ENCODE measurements around the gene IFNA13.

IFNA13 gene

DNA sequence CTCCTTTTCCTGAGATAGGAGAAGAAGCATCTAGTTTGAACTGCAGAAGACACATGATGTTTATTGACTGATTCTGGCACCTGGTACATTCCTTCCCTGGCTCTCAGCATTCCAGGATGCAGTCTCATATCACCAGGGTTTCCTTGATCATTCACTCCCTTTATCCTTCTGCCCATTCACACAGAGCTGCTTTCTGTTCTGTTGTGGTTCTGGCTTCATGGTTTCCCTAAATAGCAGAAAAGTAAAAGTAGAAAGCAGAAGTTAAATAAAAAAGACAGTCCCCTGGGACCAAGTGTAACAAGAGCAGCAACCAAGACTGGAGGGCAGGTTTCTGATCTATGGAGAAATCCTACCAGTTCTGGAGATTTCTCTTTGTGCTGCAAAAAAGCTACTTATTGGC, 44.2 kb upstream of the IFNA13 start:
- DNase-seq: no peak
- TF ChIP-seq, protein P1, sequence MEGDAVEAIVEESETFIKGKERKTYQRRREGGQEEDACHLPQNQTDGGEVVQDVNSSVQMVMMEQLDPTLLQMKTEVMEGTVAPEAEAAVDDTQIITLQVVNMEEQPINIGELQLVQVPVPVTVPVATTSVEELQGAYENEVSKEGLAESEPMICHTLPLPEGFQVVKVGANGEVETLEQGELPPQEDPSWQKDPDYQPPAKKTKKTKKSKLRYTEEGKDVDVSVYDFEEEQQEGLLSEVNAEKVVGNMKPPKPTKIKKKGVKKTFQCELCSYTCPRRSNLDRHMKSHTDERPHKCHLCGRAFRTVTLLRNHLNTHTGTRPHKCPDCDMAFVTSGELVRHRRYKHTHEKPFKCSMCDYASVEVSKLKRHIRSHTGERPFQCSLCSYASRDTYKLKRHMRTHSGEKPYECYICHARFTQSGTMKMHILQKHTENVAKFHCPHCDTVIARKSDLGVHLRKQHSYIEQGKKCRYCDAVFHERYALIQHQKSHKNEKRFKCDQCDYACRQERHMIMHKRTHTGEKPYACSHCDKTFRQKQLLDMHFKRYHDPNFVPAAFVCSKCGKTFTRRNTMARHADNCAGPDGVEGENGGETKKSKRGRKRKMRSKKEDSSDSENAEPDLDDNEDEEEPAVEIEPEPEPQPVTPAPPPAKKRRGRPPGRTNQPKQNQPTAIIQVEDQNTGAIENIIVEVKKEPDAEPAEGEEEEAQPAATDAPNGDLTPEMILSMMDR (IDR thresholded peaks at IDR 0.05): no peak
- no peaks in the 10 kb centered on the region for H3K27me3 ChIP-seq
- H3K27ac ChIP-seq: no peak overlapping the region
- H3K9me3 ChIP-seq: no peaks in the 10 kb centered on the region
- no peak overlapping the region for H3K4me3 ChIP-seq
- no peaks in the 10 kb centered on the region for H3K36me3 ChIP-seq
- H3K4me1 ChIP-seq: no peaks in the 10 kb centered on the region
- intact Hi-C loops (cut with DNase I; ENCODE audit: low total_unique reads): no loop called here

DNA sequence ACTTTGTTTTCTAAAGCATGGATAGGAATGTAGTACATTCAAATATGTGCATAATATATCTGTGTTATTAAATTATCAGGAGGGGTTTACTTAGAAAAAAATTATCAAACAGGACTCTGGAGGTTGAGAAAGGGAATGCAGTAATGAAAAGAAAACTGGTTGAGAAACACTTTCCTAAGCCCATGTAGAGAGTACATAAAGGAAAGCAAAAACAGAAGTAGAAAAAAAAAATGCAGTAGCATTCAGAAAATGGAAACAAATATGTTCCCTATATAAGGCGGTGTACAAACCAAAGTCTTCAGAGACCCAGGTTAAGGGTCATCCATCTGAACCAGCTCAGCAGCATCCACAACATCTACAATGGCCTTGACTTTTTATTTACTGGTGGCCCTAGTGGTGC, 41.0 kb upstream of the IFNA13 start, which contains the start of gene IFNA8:
TSS of gene IFNA8 (plus strand) at position 301 of the 400 bp plus-strand sequence. CDS start at position 361, 60 bp downstream.
- intact Hi-C loops (cut with DNase I; ENCODE audit: low total_unique reads): no loop called here
- H3K27me3 ChIP-seq: no peaks in the 10 kb centered on the region
- H3K4me3 ChIP-seq: no peak within 1 kb of the TSS
- no peak for DNase-seq
- TF ChIP-seq, protein P1 (IDR thresholded peaks at IDR 0.05): no peak
- peaks cover 0 to 8% (median 0%) of the 10 kb centered on the region in 4 donors for H3K4me1 ChIP-seq
- no peaks in the 10 kb centered on the region for H3K9me3 ChIP-seq
- no peaks in the 10 kb centered on the region for H3K36me3 ChIP-seq
- H3K27ac ChIP-seq: no peak within 1 kb of the TSS

DNA sequence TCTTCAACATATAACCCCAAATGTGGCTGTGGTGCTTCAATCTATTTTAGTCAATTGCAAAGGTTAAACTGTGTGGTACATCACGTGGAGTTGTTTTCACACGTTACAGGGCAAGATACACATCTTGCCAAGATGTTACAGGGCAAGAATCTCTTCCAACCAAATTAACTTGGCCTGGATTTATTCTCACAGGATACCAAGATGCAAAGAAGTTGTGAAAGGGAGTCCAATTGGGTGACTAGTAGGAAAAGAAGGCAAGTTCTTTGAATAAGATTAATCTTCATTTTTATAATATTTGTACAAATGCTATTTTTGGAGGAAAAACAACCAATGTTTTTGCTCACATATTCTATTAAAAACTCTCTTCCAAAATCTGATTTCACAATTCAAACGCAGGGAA, 36.3 kb upstream of the IFNA13 start:
- H3K4me1 ChIP-seq: peaks cover 0 to 22% (median 5%) of the 10 kb centered on the region in 4 donors
- intact Hi-C loops (cut with DNase I; ENCODE audit: low total_unique reads): no loop called here
- no peak overlapping the region for H3K27ac ChIP-seq
- no peaks in the 10 kb centered on the region for H3K36me3 ChIP-seq
- TF ChIP-seq, protein P1 (IDR thresholded peaks at IDR 0.05): no peak
- H3K4me3 ChIP-seq: no peak overlapping the region
- DNase-seq: no peak
- H3K27me3 ChIP-seq: peaks cover 7 to 32% of the 10 kb centered on the region in 2 donors
- H3K9me3 ChIP-seq: no peaks in the 10 kb centered on the region

DNA sequence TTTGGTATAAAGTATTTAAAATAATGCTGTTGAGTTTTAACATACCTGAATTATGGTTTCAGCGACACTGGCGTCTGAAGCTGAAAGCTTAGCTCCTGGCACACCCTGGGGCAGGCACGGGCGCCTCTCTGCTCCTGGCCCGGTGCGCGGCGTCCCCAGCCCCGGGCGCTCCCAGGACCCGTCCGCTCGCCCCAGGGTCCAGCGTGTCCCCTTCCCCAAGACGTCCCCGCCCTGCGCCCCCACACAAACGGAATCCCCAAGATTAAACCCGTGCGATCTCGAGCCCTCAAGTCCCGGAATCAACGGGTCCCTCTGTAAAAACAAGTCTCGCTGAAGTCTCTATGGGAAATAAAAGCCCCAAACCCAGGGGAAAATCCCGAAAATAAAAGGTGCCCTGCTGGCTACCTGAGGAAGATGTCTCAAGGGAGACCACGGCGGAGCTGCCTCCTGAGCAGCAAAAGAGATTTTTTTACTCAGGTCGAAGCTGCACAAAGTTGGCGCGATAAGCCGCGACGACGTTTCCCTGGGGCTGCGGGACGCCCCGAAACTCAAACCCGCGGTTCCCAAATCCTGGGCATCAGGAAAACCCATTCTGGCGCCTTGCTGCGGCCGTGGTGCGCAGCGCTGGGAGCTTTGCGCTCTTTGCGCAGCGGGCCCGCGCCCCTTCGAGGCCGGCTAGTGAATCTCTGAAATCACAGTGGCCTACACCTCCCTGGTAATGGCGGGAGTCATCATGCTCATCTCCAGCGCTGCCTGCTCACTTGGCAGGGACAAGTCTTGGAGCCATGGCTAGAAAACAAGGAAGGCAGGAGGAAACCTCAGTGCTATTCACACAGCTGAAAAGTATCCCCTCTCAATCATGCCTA, 34.8 kb upstream of the IFNA13 start:
- Histone ChIP-seq H3K27me3 (peaks cover 7 to 35% of the 10 kb centered on the region in 2 donors), H3K4me1 (peaks cover 0 to 22% (median 5%) of the 10 kb centered on the region in 4 donors), H3K4me3 (peak overlapping the region; percentile 6 to 13), H3K27ac (no peak overlapping the region), H3K9me3 (no peaks in the 10 kb centered on the region), H3K36me3 (no peaks in the 10 kb centered on the region)
- TF ChIP-seq, protein P1 (IDR thresholded peaks at IDR 0.05): no peak
- no peak for DNase-seq
- intact Hi-C loops (cut with DNase I; ENCODE audit: low total_unique reads): no loop called here

DNA sequence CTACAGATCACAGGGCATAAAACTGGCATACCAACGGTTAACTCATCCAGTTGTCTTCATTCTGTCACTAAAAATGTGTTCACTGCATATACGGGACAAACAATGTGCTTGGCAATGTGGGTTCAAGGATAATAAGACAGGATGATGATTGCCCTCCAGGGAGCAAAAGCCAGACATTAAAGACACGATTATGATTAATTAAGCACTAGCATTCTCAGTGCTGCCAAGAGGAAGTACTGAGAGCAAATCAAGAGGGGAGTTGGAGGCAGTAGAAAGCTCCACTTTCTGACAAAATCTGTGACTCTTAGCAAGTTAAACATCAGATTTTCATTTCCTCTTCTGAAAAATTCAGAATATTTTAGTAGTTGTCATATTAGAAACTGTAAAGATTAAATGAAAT, 32.1 kb upstream of the IFNA13 start:
- Histone ChIP-seq H3K27ac (no peak overlapping the region), H3K4me1 (peaks cover 0 to 30% (median 12%) of the 10 kb centered on the region in 4 donors), H3K9me3 (no peaks in the 10 kb centered on the region), H3K4me3 (no peak overlapping the region), H3K36me3 (no peaks in the 10 kb centered on the region), H3K27me3 (peaks cover 7 to 54% of the 10 kb centered on the region in 2 donors)
- intact Hi-C loops (cut with DNase I; ENCODE audit: low total_unique reads): loop anchor here (10.0 kb wide), 1 partner anchor 75 kb away; no protein-coding TSS in a partner anchor
- TF ChIP-seq, protein P1 (IDR thresholded peaks at IDR 0.05): no peak
- no peak for DNase-seq

All from tibial artery (tissue), 4 donors.